ENCODE measurements around the gene SDK1.

SDK1 gene

GRCh38 chr7:3544202-3544601 lies 243.2 kb downstream of the SDK1 start:
- H3K27ac ChIP-seq, result no peak overlapping the region
- peak; percentile 28 for TF ChIP-seq CTCF (conservative IDR thresholded peaks at IDR 0.05)
- no peak for TF ChIP-seq ZFX (IDR thresholded peaks at IDR 0.05)

GRCh38 chr7:3548815-3549214 lies 247.8 kb downstream of the SDK1 start:
- no peak overlapping the region for H3K27ac ChIP-seq
- TF ChIP-seq CTCF (conservative IDR thresholded peaks at IDR 0.05) (no peak), ZFX (IDR thresholded peaks at IDR 0.05) (no peak)

- TF ChIP-seq CTCF (conservative IDR thresholded peaks at IDR 0.05) (no peak), ZFX (IDR thresholded peaks at IDR 0.05) (no peak)
- no peak overlapping the region for H3K27ac ChIP-seq
Measured at GRCh38 chr7:3549601-3550000, 248.5 kb downstream of the SDK1 start.

GRCh38 chr7:3551536-3551935 lies 250.5 kb downstream of the SDK1 start:
- no peak for TF ChIP-seq ZFX (IDR thresholded peaks at IDR 0.05)
- TF ChIP-seq CTCF (conservative IDR thresholded peaks at IDR 0.05), result no peak
- no peak overlapping the region for H3K27ac ChIP-seq

GRCh38 chr7:3552499-3552898 lies 251.4 kb downstream of the SDK1 start:
- no peak overlapping the region for H3K27ac ChIP-seq
- no peak for TF ChIP-seq CTCF (conservative IDR thresholded peaks at IDR 0.05)
- TF ChIP-seq ZFX (IDR thresholded peaks at IDR 0.05), result no peak

GRCh38 chr7:3558400-3558799 lies 257.3 kb downstream of the SDK1 start:
- TF ChIP-seq CTCF (conservative IDR thresholded peaks at IDR 0.05) (no peak), ZFX (IDR thresholded peaks at IDR 0.05) (no peak)
- no peak overlapping the region for H3K27ac ChIP-seq

- no peak overlapping the region for H3K27ac ChIP-seq
- no peak for TF ChIP-seq CTCF (conservative IDR thresholded peaks at IDR 0.05)
- no peak for TF ChIP-seq ZFX (IDR thresholded peaks at IDR 0.05)
Measured at GRCh38 chr7:3559278-3559677, 258.2 kb downstream of the SDK1 start.
